Hematopoietic multipotent progenitor cell treated with erythropoietin and hydrocortisone succinate and interleukin-3 and kit ligand, for 8 days (in vitro differentiated cells): ENCODE results near the gene CELSR1.
"Not testable (repeated sequence)": the region's sequence is repeated elsewhere in the genome, so short reads cannot be mapped to it uniquely, and the experiment has no call there.

Experiments used
- DNase-seq: peaks from one replicate; pipeline ENCODE4 v3.0.0-alpha.2; 2015

Gene CELSR1

DNA sequence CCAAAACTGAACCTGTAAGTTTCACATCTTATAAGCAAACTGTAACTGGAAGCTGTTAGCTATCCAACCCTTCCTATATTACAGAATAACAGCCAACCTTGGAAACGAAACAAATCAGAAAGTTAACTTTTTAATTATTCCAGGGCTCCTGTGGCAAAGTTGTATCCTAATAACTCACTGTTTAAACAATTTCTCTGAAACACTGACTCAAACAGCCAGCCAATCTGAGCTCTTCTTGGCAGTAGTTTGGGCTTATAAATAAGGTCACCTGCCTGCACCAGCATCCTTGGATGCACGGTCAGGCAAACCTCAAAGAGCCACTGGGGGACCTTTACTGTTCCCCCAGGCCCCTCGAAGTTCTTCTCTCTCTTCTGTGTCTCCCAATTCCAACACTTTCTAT, 5.0 kb downstream of the CELSR1 start:
- DNase-seq: no peak

DNA sequence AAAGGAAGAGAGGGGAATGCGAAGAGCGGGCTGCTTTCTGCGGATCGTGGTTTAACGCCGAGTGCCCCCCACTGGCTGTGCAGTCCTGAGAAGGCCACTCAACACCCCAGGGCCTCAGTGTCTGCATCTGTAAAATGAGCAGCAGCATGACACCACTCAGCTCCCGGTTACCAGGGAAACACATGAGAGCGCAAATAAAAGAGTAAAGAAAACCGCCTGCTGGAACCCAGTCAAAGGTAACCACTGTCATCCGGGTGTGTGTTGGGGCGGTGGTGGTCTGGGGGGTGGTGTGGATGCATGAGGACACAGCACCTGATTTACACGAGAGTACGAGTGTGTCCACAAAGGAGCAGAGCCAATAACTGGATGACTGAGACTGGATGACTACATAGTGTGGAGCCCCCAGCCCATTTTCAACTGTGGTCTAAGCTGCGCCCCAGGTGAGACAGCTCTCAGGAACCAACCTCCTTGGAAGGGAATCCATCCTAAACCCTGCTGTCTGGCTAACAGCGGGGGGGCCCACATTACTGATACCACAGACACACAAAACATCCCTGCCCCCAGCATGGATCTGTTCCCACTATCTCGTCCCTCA, 5.7 kb downstream of the CELSR1 start:
- no peak for DNase-seq

DNA sequence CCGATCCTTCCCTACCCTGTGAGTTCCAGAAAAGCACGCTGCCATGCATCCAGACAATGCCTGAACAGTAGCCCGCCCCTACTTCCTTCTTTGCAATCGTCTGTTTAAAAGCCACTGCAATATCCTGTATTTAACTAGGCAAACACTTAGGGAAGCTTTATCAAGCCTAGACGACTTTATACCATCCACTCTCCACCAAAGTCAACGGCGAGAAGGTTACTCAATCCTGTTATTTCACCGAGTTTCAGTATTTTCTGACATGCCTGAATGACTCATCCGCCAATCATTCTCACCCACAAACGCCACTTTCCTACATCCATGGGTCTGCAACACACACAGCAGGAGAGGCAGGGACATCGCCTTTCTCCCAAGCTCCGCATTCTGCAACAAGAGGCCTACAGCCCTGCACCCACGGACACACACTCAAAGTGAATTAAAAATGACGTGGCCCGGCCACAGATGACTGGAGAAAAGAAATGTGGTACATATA, 9.3 kb downstream of the CELSR1 start:
- no peak for DNase-seq

DNA sequence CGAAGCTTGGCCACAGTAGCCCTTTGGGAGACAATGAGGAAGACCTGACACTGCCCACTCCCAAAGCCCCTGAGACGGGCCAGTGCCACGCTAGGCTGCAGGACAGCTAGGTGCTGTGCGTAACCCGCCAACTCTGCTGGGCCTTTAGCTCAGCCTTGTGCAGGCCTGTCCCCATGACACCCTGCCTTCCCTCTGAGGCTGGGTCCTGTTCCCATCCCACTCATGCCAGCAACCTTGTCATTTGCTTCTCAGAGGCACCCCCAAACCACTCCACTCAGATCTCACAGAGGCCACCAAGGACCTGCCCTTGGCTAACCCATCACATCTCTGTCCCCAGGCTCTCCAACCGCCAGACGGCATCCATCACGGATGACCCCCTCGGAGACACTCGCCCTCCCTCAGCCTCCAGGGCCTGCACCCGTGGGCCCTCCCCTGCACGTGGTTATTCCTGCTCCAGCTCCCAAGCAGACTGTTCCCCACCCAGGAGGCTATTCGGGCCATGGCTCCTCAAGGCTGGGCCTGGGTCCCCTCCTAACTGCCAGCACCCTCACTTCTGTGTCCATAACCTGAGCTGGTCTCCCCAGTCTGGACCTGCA, 11.1 kb downstream of the CELSR1 start:
- no peak for DNase-seq

DNA sequence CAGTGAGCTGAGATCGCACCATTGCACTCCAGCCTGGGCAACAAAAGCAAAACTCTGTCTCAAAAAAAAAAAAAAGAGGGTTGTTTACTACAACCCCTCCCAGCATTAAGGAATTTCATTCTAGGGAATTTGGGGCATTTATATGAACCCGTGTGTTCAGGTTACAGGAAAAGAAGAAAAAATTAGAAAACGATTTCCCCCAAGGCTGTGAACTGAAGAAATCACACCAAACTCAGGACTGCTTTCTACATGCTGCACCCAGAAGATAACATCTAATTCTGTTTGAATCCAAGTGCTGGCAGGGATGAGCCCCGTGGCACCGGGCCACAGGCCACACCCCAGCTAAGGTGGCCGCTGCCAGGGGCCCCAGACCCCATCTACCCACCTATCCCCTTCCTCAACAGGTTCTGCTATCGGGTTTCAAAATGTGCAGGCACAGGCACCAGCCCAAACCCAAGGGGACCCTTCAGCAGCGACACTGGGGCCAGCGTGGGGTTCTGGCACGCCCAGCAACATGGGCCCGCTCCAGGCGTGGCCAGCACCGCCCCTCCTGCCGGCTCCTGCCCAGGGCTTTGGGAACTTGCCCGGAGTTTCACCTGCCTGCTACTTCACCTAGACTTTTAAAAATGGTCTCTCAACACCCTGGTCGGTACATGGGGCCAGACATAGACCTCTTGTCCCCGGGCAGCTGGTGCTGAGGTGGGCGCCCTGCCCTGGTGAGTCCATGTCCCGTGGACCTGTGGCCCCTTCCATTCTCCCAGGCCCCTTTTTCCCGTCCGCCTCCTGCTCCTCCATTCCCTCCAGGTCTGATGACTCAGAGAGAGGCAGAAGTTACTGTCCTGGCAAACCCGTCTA, 11.8 kb downstream of the CELSR1 start:
- no peak for DNase-seq

DNA sequence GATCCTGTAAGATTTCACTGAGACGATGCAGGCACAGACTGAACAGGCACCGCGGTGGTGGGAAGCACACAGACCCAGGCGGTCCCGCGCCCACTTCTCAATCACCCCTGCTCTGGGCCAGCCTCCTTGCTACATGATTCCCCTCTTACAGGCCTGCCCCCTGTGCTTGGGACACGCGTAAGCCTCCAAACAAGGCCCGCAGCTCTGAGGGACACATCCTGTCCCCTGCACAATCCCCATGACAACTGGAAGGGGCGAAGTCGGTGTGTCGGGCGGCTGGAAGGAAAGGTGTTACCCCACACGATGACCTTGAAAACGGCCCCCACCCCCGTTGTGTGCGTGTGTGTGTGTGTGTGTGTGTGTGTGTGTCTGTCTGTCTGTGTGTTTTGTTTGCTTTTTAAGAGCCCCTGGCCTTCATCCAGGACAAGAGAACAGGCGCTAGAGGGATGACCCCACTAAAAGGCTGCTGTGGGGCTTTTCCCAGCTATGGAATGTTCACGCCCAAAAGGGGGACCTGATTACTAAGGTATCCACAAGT, 13.1 kb downstream of the CELSR1 start:
- DNase-seq: no peak

DNA sequence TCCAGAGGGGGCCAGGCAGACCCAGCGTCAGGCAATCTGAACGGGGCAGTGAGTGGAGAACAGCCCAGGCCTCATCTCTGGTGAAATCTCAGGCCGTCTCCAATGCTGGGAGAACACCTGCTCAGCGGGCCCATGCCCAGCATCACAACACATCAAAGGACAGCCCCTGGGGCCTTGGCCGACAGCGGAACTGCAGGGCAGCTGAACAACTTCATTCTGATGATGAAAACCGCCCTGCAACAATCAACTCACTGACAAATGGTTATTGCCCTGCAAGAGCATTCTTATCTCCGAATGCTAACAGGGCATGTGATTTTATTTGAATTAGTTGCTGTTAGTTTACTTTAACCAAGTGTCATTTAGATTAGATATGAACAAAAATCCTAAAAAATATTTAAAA, 14.6 kb downstream of the CELSR1 start:
- no peak for DNase-seq

DNA sequence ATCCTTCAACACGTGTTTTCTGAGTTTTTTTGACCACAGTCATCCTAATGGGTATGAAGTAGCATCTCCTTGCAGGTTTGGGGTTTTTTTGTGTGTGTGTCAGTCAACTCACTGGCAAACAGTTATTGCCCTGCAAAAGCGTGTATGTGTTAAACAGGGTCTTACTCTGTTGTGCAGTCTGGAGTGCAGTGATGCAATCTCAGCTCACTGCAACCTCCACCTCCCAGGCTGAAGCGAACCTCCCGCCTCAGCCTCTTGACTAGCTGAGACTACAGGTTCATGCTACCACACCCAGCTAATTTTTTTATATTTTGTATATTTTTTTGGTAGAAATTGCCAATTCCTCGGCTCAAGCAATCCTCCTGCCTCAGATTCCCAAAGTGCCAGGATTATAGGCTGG, 15.4 kb downstream of the CELSR1 start:
- no peak for DNase-seq

DNA sequence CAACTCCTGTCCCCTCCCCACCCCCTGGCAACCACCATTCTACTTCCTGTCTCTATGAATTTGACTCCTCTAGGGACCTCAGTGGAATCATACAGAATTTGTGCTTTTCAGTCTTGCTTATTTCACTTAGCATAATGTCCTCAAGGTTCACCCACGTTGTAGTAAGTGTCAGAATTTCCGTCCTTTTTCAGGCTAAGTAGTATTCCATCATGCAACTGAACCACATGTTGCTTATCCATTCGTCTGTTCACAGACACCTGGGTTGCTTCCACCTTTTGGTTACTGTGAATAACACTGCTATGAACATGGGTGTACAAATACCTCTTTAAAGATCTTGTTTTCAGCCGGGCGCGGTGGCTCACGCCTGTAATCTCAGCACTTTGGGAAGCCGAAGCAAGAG, 16.5 kb downstream of the CELSR1 start:
- no peak for DNase-seq

DNA sequence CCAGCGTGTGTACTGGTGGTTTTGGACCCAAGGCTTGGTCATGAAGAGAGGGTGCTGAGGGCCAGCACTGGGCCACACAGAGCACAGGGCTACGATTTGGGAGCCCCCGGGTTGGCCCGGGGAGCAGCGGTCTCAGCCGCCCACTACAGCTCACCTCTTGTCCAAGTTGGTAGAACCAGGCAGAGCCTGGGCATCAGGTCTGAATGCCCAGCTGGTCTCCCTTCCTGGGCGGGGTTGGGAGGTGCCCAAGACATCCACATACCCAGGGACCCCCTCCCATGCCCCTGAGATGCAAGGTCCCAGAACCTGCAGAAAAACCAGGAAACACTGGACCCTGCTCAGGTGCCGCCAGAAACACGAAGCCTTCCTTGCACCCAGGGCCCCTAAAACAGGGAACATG, 18.0 kb downstream of the CELSR1 start:
- DNase-seq: no peak

DNA sequence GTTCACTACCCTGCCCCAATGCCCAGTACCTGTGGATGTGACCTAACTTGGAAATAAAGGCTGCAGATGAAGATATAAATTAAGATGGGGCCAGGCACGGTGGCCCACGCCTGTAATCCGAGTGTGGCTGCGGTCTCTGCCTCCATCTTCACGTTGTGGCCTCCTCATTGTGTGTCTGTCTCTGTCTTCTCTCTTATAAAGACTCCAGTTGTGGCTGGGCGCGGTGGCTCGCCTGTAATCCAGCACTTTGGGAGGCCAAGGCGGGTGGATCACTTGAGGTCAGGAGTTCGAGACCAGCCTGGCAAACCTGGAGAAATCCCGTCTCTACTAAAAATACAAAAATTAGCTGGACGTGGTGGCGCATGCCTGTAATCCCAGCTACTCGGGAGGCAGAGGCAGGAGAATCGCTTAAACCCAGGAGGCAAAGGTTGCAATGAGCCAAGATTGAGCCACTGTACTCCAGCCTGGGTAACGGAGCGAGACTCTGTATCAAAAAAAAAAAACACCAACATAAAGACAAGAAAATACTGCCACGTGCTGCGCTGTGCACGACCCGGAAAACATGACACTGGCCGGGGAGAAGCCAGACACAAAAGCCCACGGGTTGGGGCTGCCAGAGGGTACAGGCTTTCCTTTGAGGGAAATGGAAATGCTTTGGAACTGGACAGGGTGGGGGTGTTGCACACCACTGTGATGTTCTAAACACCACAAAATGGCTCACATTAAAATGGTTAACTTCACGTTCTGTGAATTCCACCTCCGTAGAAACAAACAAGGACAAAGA, 18.7 kb downstream of the CELSR1 start:
- no peak for DNase-seq

DNA sequence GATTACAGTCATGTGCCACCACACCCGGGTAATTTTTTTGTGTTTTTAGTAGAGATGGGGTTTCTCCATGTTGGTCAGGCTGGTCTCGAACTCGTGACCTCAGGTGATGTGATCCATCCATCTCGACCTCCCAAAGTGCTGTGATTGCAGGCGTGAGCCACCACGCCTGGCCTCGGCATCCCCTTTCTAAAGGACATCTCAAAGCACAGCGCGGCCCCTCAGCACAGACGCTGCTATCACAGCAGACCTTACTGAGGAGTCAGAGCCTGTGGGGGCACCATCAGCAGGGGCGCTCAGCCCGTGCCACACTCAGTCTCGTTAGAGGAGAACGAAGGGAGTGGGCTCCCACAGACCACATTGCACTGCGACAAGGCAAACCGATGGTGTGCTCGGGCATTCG, 19.4 kb downstream of the CELSR1 start:
- no peak for DNase-seq

DNA sequence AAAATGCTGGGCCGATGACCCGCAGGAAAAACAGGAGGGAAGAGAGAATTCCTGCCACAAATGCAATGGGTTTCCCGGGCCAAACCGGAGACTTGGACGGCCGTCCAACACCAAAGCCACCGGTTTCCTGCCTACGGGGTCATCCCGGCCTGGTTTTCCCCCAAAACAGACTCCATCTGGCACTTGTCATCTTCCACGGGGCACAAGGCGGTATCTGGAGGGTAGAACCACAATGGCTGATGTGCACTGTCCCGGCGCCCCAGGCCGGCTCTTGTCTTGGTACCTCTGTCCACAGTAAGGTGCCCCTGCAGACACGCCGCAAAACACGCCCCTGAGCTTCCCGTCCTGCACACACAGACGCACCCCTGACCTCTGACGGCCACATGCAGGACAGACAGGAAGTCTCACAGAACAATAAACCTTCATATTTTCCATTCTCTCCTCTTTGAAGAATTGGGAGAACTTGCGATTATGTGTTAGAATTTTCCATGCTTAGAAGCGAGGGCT, 20.1 kb downstream of the CELSR1 start:
- DNase-seq: no peak

DNA sequence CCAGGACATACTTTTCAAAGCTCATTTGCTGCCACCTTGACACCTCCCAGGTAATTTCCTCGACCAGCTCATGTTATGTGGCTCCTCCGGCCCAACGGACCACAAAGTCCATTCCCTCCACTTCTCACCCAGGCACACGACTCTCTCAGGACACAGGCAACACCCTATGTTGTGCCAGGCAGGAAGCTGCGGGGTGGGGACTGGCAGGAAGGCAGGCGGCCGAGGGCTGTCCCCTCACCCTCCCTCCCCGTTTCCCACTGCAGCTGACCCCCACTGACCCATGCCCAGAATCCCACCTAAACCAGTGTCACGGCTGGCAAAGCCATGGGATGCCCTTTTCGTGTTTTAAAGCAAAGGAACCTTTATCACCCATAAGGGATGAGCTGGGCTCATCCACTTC, 20.8 kb downstream of the CELSR1 start:
- DNase-seq: no peak

DNA sequence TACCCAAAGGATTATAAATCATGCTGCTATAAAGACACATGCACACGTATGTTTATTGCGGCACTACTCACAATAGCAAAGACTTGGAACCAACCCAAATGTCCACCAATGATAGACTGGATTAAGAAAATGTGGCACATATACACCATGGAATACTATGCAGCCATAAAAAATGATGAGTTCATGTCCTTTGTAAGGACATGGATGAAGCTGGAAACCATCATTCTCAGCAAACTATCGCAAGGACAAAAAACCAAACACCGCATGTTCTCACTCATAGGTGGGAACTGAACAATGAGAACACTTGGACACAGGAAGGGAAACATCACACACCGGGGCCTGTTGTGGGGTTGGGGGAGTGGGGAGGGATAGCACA, 21.3 kb downstream of the CELSR1 start:
- not testable (repeated sequence) for DNase-seq

DNA sequence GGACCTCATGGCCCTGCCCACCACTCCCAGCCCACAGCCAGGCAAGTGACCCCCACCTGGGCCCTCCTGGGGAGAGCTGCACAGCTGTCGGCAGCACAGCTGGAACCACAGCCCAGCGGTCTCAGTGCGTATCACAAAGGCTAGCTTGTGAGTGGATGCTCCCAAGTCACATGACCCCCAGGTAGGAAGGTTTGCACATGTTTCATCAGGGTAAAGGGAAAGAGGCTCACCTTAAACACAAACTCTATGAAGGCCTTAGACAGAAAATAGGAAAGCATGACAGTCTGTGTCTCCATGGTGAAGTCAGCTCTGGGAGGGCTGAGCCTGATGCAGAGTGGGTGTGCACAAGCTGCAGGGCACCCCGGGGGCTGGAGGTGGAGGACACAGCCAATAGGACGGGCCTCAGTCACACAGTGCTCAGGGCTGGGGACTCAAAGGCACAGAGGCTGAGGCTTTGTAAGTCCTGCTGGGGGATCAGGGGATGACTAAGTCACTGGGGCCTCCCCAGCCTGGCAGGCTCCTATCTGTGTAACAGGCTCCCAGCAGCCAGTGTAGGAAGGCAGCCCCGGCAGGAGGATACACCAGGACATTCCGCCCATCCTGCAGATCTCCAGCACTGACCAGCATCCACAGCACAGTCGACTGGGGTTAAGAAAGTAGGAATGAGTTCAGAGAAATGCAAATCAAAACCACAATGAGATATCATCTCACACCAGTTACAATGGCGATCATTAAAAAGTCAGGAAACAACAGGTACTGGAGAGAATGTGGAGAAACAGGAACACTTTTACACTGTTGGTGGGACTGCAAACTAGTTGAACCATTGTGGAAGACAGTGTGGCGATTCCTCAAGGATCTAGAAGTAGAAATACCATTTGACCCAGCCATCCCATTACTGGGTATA, 22.0 kb downstream of the CELSR1 start:
- DNase-seq: no peak

DNA sequence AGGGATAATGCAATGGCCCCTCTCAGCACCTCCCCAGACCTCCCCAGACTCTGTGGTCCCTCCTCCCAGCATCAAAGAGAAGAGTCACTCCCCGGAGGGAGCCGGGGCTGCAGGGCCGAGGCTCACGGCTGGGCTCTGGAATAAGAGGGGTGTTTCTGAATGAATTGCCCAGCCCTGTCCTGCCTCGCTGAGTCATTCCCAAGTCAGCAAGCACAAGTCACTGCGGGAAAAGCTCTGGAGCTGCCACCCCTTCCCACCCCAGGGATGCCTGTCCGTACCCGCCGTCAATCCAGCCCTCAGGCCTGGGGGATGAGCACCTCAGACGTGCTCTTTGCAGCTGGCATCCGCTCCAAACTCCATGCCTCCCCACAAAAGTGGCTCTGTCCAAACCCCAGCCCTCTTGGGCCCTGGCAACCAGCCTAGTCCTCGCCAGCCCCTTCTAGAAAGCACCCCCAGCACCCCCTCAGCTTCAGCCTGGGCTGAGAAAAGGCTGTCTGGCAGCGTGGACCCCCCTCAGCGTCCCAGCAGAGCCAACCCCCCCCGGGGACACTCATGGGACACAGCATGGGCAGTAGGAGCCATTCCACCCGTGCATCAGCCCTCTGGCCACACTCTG, 22.7 kb downstream of the CELSR1 start:
- no peak for DNase-seq

DNA sequence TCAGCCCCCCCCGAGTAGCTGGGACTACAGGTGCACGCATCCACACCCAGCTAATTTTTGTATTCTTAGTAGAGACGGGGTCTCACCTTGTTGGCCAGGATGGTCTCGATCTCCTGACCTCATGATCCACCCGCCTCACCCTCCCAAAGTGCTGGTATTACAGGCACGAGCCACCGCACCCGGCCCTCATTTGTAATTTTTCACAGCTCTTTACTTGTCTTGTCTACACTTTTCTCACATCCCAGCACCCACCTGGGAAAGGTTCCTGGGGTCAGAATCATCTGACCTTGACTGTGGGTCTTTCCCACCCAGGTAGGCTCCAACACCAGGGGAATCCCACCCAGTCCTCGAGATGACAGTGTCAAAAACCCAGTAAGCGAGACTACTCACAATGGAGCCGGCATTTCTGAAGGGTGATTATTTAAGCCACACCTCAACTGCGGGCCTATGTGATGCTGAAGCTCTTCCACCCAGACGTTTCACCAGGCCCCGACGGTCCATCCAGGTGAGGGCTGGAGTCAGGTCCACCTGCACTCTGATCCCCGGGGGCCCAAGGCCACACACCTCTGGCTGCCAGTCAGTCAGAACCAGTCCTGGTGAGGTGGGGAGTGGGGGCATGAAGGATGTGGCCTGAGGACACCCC, 23.4 kb downstream of the CELSR1 start:
- DNase-seq: no peak

DNA sequence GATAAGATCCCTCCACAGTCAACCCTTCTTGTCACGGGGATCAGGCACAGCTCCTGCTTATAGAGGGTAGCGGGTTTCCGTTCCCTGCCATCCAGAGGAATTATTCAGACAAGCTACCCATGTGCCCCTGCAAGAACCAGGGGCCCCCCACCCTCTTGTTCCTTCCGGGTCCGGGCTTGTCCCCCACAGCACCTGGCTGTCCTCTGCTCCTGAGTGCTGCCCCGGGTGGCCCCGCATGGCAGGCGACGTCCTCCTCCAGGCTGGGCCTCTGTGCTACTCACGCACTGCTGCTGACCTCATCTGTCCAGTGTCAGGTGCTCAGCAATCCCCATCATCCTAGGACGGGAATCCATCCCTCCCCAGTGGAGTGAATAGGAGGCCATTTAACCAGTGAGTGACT, 24.7 kb downstream of the CELSR1 start:
- no peak for DNase-seq

DNA sequence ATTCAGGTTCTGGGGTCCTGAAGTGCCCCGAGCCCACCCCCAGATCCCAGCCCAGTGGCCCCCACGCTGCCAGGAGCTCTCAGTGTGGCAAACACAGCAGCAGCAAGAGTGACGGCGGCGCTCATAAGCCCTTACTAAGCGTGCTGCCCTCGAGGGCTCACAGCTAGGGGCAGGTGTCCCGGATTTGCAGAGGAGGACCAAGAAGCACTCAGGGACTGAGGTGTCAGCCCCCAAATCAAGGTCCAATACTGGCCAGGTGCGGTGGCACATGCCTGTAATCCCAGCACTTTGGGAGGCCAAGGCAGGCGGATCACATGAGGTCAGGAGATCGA, 25.4 kb downstream of the CELSR1 start:
- no peak for DNase-seq
